Measurements from ENCODE around the gene ABCA1.
"Not testable (repeated sequence)": the region's sequence is repeated elsewhere in the genome, so short reads cannot be mapped to it uniquely, and the experiment has no call there.

Gene ABCA1

DNA sequence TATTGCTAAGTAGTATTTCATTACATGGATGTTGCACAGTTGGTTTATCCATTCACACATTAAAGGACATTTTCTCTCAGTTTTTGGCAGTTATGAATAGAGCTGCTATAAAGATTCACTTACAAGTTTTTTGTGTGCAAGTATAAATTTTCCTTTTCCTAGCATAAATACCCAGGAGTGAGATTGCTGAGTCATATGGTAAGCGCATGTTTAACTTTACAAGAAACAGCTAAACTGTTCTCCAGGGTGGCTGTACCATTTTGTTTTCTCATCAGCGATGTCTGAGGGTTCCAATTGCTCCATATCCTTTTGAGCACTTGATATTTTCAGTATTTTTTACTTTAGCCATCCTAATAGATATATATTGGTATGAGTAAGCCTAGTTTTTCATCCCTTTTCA is 16.4 kb upstream of the ABCA1 start:
- DNase-seq = no peak

DNA sequence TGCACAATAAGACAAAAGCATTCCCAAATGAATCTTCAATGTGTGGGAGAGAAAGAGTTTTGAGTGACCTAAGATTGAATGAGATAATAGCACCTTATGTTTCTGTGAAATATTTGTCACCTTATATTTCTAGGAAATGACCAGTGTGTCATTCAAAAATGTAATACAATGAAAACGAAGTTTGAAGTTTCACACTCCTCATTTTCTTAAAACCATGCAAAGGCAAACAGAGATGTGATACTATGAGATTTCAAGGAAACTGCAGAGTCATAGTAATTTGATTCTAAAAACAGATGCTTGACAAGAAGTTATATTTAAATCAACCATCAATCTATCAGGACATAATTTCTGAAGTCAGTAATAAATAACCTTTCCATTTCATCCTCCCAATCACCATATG is 13.6 kb upstream of the ABCA1 start:
- DNase-seq = no peak

DNA sequence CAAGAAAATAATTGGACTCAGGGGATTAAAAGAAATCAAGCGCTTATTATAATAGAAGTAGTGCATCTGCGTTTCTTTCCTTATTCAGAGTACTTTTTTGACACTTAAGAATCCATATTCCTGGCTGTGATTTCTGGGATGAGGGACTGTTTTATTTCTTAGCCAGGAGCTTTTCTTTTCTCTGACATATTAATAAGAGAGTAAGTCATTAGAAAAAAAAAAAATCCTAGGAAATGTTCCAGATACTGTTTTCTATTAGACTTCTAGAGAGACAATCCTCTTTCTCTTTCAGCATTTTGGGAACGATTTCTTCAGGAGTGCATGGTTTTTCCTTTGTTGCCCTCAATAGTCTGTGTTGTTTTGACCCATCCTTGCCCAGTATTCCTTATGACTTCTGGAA is 8.3 kb upstream of the ABCA1 start:
- no peak for DNase-seq

DNA sequence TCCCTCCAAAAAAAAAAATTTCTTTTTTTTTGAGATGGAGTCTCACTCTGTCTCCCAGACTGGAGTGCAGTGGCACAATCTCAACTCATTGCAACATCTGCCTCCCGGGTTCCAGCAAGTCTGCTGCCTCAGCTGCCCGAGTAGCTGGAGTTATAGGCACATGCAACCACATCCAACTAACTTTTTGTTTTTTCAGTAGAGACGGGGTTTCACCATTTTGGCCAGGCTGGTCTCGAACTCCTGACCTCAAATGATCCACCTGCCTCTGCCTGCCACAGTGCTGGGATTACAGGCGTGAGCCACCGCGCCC is 7.5 kb upstream of the ABCA1 start:
- peak; percentile 12 for DNase-seq

DNA sequence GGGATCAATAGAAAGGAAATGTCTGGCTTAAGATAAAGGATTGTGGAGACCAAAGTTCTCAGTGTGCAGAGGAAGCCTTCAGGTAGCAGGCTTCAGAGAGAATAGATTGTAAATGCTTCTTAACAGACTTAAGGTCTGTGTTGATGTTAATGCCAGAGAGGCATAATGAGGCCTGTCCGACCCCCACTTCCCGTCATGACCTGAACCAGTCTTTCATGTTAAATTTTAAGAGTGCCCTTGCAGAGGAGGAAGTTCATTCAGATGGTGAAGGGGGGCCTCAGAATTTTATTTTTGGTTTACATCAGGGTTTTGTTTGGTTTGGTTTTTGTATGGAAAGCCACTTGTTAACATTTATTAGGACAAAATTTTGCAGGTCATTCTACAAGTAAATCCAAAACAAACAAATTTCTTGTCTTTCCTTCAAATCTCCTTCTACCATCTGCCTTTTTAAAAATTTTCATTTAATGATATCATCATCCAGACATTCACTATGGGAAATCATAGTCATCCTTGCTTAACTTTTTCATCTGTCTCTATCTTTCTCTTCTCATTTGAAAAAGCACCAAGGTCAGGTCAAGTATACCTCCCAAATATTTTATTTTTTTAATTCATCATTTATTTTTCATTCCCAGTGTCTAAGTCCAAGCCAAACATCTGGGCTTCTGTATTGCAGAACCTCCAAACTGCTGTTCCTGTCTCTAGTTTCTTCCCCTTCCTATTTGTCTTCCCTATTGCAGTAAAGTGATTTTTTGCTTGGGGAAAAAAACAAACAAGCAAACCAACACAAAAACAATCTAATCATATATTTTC is 6.9 kb upstream of the ABCA1 start:
- DNase-seq = no peak

DNA sequence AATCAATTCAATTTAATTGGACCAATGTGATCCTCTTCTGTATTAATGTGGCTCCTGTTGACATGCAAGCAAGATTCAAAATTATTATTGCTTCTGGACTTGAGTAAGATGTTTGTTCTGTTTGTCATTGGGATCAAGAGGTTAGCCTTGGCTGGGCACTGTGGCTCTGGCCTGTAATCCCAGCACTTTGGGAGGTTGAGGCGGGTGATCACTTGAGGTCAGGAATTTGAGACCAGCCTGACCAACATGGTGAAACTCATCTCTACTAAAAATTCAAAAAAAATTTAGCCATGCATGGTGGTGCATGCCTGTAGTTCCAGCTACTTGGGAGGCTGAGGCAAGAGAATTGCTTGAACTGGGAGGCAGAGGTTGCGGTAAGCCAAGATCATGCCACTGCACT is 5.1 kb upstream of the ABCA1 start:
- DNase-seq = not testable (repeated sequence)

DNA sequence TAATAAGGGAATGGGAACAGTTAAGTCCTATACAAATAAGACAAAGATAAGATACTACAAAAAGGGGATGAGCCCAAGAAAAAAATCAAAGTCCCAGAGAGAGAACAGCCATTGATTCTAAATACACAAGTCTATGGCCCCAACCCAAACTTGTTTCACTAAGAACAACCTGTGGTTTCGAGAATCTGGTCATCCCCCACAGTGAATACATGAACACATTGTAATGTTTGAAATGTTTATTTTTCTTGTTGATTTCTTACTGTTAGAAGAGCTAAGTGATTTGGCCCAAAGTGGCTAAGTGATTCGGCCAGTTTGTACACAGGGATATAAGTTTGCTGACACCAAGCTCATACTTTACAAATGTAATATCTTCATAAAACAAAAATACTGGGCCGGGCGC is 3.3 kb upstream of the ABCA1 start:
- DNase-seq = no peak

DNA sequence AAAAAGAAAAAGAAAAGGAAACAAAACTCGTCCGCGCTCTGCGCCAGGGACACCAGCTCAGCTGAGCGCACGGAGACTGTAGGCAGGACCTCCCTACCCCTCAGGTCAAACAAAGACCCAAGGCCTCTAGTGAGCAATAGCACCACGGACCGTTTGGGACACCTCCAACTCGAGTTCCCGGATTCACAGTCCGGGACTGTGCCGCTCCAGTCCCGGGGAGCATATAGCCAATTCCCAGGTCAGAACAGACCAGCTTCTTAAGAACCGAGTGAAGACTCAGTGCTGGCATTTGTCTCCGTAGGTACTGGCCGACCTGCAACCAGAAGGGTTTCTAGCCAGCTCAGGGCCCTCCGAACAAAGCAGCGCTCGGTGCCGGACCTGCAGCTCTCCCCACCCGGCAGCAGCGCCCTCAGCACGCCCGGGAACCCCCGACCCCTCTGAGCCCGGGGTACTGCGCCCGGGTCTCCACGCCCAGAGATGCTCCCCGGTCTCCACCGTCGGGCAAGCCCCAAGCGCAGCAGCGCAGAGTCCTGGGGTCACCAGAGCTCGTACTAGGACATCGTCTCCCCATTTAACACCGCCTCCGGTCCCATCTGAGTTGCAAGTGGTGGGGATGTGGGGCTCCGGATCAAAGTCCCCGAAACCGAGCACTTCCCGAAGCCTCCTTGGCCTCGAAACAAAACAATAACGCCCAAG is 591 bp downstream of the ABCA1 start:
- peak; percentile 25 for DNase-seq

DNA sequence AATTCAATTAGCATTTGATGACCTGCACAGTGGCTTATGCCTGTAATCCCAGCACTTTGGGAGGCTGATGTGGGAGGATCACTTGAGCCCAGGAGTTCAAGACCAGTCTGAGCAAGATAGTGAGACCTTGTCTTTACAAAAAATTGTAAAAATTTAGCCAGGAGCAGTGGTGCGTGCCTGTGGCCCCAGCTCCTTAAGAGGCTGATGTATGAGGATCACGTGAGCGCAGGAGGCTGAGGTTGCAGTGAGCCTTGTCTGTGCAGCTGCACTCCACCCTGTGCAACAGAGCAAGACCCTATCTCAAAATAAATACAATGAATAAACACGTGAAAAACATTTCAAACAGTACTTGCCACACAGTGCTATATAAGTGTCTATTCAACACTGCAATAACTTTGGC is 4.2 kb downstream of the ABCA1 start:
- DNase-seq = no peak

DNA sequence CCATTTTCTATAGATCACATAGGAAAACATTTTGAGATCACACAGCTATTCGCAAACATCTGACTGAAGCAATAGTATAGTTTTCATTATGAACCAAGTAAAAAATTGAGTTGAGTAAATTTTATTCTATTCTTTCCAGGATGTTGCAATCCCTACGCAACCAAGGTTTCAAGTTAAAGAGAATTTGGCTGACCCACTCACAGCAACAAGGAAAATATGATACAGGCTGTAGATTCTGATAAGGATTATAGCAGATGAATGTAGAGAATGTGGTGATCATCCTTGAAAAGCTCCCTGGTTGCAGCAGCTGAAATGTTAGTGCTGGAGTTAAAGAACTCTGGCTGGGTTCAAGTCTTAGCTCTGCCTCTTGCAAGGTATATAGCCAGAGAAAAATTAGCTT is 4.7 kb downstream of the ABCA1 start:
- DNase-seq = no peak

DNA sequence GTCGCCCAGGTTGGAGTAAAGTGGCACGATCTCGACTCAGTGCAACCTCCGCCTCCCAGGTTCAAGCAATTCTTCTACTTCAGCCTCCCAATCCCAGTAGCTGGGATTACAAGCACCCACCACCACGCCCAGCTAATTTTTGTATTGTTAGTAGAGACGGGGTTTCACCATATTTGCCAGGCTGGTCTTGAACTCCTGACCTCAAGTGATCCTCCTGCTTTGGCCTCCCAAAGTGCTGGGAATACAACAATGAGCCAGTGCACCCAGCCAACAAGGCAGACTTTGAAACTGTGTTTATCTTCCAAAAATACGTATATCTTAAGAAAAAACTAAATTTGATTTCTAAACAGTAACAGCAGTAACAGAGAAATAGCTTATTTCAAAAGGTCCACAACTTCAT is 5.2 kb downstream of the ABCA1 start:
- not testable (repeated sequence) for DNase-seq

DNA sequence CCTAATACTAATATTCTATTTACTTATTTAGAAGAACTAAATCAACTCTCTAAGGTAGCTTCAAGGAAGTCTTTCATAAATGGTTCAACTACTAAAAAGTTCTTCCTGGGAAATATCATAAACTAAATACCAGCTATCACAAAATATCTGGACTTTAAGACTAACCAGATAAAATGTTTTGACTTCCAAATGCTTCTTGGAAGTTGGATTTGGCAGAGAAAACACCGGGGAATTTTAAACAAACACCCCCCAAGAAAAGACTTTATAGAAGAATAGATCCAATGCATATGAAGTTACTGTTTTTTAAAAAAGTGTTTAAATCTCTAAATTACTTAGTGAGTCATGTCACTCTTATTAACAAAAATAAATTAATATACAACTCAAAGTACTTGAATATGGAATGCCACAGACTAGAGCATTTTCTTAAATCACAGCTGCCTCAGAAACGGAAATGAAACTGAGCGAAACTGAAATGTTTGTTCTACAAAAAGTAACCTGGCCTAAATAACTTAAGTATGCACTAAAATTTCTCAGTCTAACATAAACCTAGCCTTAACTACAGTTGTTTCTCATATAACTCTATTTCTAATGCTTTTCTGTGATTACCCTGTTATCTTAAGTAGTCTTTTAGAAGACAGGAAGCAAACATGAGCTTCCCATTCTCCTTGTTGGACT is 6.8 kb downstream of the ABCA1 start:
- DNase-seq = peak; percentile 41

DNA sequence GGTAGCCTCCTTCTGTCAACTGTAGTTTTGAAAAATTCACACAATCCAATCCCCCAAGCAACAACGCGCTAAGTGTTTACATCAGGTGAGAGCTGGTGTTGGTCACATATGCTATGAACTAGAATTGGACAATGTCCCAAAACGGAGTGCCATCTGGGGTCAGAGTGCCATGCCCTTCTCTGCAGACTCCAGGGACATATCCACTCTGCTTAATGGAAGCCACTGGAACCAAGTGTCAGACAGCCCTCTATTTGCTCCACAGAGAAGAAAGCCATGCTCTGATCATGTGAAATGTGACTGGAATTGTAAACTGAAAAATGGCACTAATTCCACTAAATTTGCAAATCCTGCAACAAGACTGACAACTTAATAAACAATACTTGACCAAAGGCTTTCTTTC is 12.2 kb downstream of the ABCA1 start:
- no peak for DNase-seq

DNA sequence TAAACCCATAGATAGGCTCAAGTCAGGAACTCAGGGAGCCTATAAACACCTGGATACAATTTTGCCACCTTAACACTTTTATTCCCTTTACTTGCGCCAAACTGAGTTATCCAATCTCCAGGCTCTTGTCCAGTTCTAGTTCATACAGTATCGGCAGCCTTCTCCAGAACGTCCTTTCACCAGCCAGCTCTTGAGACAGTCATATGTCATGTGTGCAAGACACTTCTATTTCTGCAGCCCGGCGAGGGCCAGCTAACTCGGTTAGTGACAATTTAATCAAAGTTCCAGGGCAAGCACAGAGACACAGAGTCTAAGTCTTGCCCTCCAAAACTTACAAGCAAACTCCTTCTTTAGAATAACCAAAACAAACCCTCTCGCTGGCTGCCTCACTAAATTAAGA is 12.9 kb downstream of the ABCA1 start:
- DNase-seq = no peak

DNA sequence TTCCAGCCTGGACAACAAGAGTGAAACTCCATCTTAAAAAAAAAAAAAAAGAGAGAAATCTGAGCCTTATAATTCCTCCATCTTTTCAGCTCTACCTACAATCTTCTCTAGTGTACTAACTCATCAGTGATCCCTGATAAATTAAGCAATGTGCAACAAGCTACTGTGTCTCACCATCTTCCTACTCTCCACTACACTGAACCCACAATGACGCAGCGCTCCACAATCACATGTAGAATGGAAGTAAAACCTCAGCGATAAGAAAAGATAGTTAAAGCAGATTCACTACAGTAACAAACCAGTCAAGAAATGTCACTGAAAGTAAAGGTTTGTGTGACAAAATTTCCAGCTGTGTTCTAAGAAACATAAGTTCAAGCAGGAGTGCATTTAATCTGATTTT is 13.5 kb downstream of the ABCA1 start:
- no peak for DNase-seq

DNA sequence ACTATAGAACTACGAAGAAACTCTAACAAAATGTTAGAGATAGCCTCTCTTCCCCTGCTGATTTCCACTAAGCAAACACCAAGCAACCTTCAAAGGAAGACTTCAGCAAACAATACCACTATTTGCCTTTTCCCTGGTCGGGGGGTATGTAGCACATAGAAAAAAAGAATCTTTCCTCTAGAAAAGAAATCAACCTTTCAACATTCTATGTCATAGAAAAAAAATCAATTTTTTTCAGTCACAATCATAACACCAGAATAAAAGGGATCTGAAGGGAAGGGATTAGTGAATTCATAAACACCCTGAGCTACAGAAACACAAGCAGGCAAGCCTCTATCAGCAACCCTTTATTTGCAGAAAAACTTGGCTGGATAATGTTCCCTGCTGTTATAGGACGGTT is 15.3 kb downstream of the ABCA1 start:
- DNase-seq = no peak

DNA sequence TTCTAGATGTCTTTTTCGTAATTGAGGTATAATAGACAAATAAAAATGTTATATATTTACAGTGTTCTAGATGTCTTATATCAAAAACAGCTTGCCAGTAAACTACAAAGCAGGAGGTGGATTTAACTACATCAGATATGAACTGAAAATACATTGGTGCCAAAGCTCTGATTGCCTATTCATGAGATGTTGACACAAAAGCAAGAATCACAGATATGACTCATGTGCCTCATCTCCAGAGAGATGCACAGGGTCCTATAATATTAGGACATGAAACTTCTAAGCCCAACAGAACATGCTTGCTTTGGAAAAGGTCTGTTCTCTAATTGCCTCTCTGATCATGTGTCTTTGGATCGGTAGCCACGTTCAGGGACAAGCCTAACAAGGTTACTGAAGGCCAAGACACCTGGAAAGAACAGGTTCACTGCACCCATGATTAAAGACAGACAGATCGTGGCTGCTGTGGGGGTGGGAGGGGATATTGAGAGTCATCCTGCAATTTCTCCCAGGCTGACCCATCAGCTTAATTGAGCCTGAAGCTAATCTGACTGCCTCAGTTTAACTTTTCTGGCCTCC is 16.8 kb downstream of the ABCA1 start:
- DNase-seq = no peak

DNA sequence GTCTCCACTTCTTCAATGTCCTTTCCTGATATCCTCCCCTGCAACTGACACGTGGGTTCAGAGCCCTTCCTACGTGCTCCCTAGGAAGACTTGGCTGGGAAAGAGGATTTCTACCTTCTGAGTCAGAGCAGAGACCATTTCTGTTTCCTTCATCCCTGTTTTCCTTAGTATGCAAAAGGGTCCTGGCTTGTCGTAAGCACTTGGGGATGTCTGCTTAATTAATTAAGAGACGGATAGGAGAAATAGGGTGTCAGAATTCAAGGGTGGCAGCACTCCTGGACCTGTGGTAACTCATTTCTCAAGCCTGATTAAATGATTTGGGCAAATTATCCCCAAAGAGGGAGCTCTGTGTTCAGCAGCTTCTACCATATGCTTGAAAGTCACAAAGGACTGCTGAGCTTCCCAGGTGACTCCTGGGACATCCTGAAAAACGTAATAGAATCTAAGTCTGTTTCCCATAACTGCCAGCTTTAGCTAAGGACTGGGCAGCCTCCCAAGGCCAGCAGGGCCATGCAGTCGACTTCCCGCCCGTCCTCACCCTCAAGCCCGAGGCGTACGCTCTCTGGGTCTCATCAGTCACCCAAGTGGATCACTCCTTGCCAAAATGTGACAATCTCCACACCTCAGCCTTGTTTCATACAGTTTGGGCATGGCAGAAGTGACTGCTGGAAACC is 20.5 kb downstream of the ABCA1 start:
- DNase-seq = no peak

DNA sequence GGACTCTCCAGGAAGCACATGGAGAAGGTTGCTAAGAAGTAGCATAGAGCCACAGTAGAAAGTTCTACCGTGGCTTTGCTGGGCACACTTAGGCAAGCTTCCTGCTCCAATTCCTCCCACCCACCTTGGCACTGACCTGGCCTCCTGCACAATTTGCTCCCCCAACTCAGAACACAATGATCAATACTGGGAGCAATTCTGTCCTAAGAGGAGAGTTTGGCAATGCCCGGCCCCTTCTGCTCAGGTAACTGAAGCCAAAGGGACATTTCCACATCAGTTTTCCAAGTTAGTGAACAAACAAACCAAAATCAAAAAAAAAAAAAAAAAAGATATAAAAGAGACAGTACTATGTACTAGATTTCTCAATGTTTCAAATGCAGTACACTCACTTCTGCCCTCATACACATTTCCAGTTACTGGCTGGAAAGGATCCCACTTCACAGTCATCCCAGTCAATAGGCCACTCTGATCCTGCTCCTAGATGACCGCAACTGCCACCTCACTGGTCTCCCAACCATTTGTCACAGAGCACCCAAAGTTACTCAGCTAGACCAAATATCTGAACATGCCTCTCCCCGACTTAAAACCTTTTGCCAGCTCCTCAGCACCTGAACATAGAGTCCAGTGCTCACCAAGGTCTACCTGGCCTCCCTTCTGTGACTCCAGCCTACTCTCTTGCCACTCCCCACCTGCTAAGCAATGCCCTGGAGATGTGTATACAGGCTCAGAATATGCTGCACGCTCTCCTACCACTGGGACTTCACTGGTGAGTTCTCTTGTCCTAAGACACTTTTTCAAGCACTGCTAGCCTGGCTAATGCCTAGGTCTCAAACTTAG is 21.3 kb downstream of the ABCA1 start:
- no peak for DNase-seq

DNA sequence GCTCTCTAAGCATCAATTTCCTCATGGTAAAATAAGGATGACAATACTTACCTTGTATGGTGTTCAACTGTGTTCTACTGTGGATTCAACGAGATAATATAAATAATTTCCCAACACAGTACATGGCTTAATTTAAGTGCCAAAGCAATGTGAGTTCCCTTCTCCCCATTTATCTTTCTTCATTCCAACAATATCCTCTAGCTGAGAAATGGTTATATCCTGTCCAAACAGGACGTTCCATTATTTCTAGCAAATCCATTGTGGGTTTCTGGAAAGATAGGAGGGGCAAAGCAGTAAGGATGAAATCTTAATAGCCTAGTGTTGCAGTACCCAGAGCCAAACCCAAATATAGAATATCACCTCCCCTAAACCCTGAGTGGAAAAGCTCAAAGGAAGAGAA is 22.0 kb downstream of the ABCA1 start:
- DNase-seq = no peak

DNA sequence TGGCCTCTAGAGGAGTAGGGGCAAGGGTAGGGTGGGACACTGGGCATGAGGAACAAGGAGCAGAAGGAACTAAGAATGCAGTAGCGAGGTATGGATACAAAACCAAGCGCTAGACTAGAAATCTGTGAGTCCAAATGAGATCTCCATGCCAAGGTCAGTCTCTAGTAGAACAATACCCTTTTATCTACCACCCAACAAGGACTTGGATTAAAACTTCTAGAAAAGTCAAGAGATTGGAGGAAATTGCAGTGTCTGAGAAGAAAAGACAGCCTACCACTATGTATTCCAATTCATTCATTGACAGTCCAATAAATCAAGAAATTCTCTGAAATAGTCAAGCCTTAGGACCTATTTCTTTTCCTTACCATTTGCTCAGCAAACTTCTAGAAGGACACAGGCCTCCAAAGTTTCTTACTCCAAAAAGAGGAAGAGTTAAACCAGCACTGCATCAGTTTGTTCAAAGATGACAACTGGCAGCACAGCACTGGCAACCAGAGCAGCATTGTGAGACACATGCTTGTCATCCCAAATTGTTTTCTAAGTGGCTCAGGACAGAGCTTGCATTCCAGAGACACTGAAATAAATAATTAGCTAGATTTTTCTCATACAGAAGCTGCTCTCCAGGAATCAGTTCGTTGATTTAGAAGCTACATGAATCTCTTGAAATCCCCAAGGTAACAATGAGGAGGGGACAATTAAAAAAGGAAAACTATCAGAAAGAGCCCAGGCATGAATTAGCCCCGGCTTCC is 22.6 kb downstream of the ABCA1 start:
- DNase-seq = no peak

DNA sequence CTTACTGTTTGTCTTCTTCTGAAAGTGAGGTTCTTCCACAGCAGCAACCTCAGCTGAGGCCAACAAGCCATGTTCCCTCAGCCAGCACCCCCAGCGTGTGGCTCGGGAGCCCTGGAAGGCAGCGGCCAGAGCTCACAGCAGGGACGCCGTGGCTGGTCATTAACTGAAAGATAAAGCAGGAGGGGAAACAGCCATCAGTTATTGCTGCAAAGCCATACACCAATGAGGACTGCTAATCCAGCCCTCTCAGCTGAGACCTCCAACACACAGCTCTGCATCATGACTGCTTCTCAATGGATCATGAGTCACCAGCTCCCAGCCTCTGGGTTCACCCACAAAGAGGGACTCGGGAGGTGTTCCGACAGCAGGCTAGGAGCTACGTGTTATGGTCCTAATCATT is 24.3 kb downstream of the ABCA1 start:
- no peak for DNase-seq
